Neural cell (in vitro differentiated cells): ENCODE measurements around the gene EFCC1. TPM values are rescaled to one million over a fixed set of nuclear protein-coding genes. Genes with fewer than 3 reads are reported as not detected.

ENCODE experiments used
- H2AFZ ChIP-seq: fragments of 200-600, 300-800 bp; sonication (generic), shearing (Covaris generic); 2 replicates; pipeline ENCODE4 v1.6.0; 2014; ENCODE audit warnings: low read depth, mild to moderate bottlenecking, antibody characterized with exemption, low read length, moderate library complexity
- H3F3A ChIP-seq: fragments of 200-600 bp; shearing (Covaris generic); 2 replicates; pipeline ENCODE4 v1.6.1; 2016; ENCODE audit warnings: mild to moderate bottlenecking, moderate library complexity, mixed read lengths, antibody characterized with exemption, low read length; ENCODE audit not compliant: insufficient read depth, poor library complexity, severe bottlenecking
- H3K27ac ChIP-seq: fragments of 200-600, 300-800 bp; sonication (generic), shearing (Covaris generic); 2 replicates; pipeline ENCODE4 v1.5.1; 2014; ENCODE audit warnings: mild to moderate bottlenecking, low read length, moderate library complexity
- H3K27me3 ChIP-seq: fragments of 300-800, 200-600 bp; sonication (generic), shearing (Covaris generic); 2 replicates; pipeline ENCODE4 v1.6.0; 2014; ENCODE audit warnings: mild to moderate bottlenecking, low read depth, low read length, moderate library complexity; ENCODE audit not compliant: insufficient read depth
- H3K36me3 ChIP-seq: fragments of 300-800, 200-600 bp; sonication (generic), shearing (Covaris generic); 2 replicates; pipeline ENCODE4 v1.5.1; 2014; ENCODE audit warnings: mild to moderate bottlenecking, antibody characterized with exemption, low read length, moderate library complexity; ENCODE audit not compliant: insufficient read depth
- H3K4me2 ChIP-seq: fragments of 300-800, 200-600 bp; sonication (generic), shearing (Covaris generic); 2 replicates; pipeline ENCODE4 v1.6.0; 2014; ENCODE audit warnings: mild to moderate bottlenecking, low read length
- H3K4me3 ChIP-seq: fragments of 300-800, 200-600 bp; sonication (generic), shearing (Covaris generic); 2 replicates; pipeline ENCODE4 v1.5.1; 2014; ENCODE audit warnings: mild to moderate bottlenecking, low read length, moderate library complexity
- H3K79me2 ChIP-seq: fragments of 200-600 bp; shearing (Covaris generic); replicated peaks from 2 replicates; pipeline ENCODE4 v1.6.0; 2014; ENCODE audit warnings: mild to moderate bottlenecking, low read length, moderate library complexity; ENCODE audit not compliant: insufficient read depth
- H3K9ac ChIP-seq: fragments of 300-800, 200-600 bp; sonication (generic), shearing (Covaris generic); 2 replicates; pipeline ENCODE4 v1.6.1; 2016; ENCODE audit warnings: mild to moderate bottlenecking, low read length, mixed read lengths
- H3K9me2 ChIP-seq: fragments of 200-600 bp; shearing (Covaris generic); 2 replicates; pipeline ENCODE4 v1.6.1; 2016; ENCODE audit warnings: mild to moderate bottlenecking, low read length, mixed read lengths; ENCODE audit not compliant: insufficient read depth
- H3K9me3 ChIP-seq: fragments of 200-600, 300-800 bp; sonication (generic), shearing (Covaris generic); 2 replicates; pipeline ENCODE4 v1.6.1; 2016; ENCODE audit warnings: mild to moderate bottlenecking, mixed run types, low read length, moderate library complexity, mixed read lengths
- H4K20me1 ChIP-seq: fragments of 200-600 bp; shearing (Covaris generic); 2 replicates; pipeline ENCODE4 v1.6.1; 2016; ENCODE audit warnings: mild to moderate bottlenecking, mixed run types; ENCODE audit not compliant: insufficient read depth
- EP300 ChIP-seq: fragments of 450-650 bp; conservative IDR thresholded peaks from 2 replicates; pipeline ENCODE4 v1.6.1; 2014; ENCODE audit warnings: antibody characterized with exemption, mild to moderate bottlenecking, moderate library complexity; ENCODE audit not compliant: poor library complexity, severe bottlenecking
- EZH2 ChIP-seq: fragments of 200-600, 300-800 bp; shearing (Covaris generic), sonication (generic); IDR thresholded peaks from 2 replicates; pipeline ENCODE4 v1.6.1; 2014; ENCODE audit warnings: antibody characterized with exemption, low read length, borderline replicate concordance, mild to moderate bottlenecking; ENCODE audit not compliant: insufficient read depth, poor library complexity, severe bottlenecking
- MXI1 ChIP-seq: fragments of 450-650 bp; conservative IDR thresholded peaks from 2 replicates; pipeline ENCODE4 v1.6.1; 2014; ENCODE audit warnings: antibody characterized with exemption, mild to moderate bottlenecking; ENCODE audit not compliant: poor library complexity, severe bottlenecking
- POLR2AphosphoS5 ChIP-seq: IDR thresholded peaks from 2 replicates; pipeline ENCODE4 v1.6.1; 2012
- RAD21 ChIP-seq: fragments of 450-650 bp; conservative IDR thresholded peaks from 2 replicates; pipeline ENCODE4 v1.6.1; 2014; ENCODE audit warnings: antibody characterized with exemption, mild to moderate bottlenecking, moderate library complexity
- SMC3 ChIP-seq: fragments of 450-650 bp; conservative IDR thresholded peaks from 2 replicates; pipeline ENCODE4 v1.6.1; 2014; ENCODE audit warnings: antibody characterized with exemption, mild to moderate bottlenecking, moderate library complexity; ENCODE audit not compliant: poor library complexity
- TAF1 ChIP-seq: IDR thresholded peaks from 2 replicates; pipeline ENCODE4 v1.6.1; 2012; ENCODE audit warnings: low read depth
- polyA plus RNA-seq: library from polyadenylated mRNA; depleted of rRNA; stranded (reverse); fragments of >200 nt; gene quantifications from 2 replicates; pipeline ENCODE4 v1.2.3, GENCODE V29; 2014
- TF ChIP-seq, protein P1 (sequence below): IDR thresholded peaks from 2 replicates; pipeline ENCODE4 v1.6.1; 2012; ENCODE audit warnings: borderline replicate concordance
- TF ChIP-seq, protein P2 (sequence below): fragments of 450-650 bp; IDR thresholded peaks from 2 replicates; pipeline ENCODE4 v1.5.1; 2014; ENCODE audit warnings: antibody characterized with exemption, mild to moderate bottlenecking, moderate library complexity; ENCODE audit not compliant: poor library complexity, severe bottlenecking

The EFCC1 gene
- polyA plus RNA-seq, 1 donor from 2014 or later: not detected

DNA sequence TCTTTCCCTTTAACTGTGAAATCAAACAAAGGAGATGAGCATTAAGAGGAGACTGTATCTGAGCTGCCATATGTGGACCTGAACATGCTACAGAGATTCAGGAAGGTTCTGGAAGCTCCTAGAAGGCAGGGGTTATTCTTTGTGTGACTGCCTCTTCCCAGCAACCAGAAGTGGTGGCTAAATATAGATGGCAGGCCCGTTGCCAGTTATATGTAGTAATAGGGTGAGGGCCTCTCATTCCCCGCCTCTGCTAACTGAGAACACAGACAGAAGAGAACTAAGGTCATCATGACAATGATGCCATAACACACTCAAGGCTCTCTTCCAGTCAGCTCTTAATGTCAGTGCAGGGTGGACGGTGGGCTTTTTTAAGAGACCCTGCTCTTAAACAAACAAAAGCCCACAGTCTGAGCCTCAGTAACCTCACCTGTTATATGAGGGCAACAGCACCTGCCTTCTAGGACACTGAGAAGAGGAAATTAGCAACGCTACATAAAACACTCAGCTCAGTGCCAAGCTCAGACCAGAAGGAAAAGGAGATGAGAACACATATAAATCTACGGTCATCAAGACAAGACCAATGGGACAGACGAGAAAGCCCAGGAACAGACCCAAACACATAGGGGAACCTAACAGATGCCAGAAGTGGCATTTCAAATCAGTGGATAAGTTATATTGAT, 29.5 kb upstream of the EFCC1 start:
- Histone ChIP-seq H3K27ac (no peak overlapping the region), H3F3A (no peaks in the 10 kb centered on the region)

DNA sequence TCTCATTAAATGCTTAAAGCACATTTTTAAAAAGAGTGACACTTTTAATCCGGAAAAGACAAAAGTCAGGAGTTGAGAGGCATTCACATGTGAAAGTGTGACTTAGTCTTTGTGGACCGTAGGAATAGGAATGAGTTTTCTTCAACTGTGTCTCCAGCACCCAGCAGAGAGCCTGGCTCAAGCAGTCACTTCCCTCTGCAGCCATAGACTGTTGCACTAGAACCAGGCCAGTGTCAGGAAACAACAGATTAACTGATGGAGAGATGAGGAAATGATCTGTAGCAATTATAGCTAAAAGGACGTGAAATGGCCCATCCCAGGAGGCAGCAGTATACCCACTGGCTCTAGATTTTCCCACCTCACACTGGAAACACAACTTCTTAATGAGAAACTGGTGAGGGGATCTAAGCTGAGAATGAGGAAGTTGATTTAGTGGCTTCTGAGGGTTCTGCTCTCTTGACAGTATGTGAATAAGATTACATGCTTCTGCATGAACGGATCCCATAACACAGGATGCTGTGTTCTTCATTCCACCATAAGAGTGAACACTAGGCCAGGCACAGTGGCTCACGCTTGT, 27.0 kb upstream of the EFCC1 start:
- TF ChIP-seq MXI1: no peak
- TF ChIP-seq, protein P1, sequence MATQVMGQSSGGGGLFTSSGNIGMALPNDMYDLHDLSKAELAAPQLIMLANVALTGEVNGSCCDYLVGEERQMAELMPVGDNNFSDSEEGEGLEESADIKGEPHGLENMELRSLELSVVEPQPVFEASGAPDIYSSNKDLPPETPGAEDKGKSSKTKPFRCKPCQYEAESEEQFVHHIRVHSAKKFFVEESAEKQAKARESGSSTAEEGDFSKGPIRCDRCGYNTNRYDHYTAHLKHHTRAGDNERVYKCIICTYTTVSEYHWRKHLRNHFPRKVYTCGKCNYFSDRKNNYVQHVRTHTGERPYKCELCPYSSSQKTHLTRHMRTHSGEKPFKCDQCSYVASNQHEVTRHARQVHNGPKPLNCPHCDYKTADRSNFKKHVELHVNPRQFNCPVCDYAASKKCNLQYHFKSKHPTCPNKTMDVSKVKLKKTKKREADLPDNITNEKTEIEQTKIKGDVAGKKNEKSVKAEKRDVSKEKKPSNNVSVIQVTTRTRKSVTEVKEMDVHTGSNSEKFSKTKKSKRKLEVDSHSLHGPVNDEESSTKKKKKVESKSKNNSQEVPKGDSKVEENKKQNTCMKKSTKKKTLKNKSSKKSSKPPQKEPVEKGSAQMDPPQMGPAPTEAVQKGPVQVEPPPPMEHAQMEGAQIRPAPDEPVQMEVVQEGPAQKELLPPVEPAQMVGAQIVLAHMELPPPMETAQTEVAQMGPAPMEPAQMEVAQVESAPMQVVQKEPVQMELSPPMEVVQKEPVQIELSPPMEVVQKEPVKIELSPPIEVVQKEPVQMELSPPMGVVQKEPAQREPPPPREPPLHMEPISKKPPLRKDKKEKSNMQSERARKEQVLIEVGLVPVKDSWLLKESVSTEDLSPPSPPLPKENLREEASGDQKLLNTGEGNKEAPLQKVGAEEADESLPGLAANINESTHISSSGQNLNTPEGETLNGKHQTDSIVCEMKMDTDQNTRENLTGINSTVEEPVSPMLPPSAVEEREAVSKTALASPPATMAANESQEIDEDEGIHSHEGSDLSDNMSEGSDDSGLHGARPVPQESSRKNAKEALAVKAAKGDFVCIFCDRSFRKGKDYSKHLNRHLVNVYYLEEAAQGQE: no peak
- TF ChIP-seq, protein P2, sequence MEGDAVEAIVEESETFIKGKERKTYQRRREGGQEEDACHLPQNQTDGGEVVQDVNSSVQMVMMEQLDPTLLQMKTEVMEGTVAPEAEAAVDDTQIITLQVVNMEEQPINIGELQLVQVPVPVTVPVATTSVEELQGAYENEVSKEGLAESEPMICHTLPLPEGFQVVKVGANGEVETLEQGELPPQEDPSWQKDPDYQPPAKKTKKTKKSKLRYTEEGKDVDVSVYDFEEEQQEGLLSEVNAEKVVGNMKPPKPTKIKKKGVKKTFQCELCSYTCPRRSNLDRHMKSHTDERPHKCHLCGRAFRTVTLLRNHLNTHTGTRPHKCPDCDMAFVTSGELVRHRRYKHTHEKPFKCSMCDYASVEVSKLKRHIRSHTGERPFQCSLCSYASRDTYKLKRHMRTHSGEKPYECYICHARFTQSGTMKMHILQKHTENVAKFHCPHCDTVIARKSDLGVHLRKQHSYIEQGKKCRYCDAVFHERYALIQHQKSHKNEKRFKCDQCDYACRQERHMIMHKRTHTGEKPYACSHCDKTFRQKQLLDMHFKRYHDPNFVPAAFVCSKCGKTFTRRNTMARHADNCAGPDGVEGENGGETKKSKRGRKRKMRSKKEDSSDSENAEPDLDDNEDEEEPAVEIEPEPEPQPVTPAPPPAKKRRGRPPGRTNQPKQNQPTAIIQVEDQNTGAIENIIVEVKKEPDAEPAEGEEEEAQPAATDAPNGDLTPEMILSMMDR: no peak
- TF ChIP-seq EP300: no peak
- no peak for TF ChIP-seq EZH2
- H3K4me2 ChIP-seq: no peak overlapping the region
- H3K9me3 ChIP-seq: no peaks in the 10 kb centered on the region
- H3K27me3 ChIP-seq: no peaks in the 10 kb centered on the region
- no peaks in the 10 kb centered on the region for H4K20me1 ChIP-seq
- H3K9ac ChIP-seq: no peak overlapping the region
- no peak overlapping the region for H3K4me3 ChIP-seq
- H3K27ac ChIP-seq: no peak overlapping the region
- no peaks in the 10 kb centered on the region for H3K79me2 ChIP-seq
- no peaks in the 10 kb centered on the region for H3K9me2 ChIP-seq
- no peak overlapping the region for H2AFZ ChIP-seq
- no peaks in the 10 kb centered on the region for H3K36me3 ChIP-seq
- no peaks in the 10 kb centered on the region for H3F3A ChIP-seq

More for the DNA sequence above, 29.5 kb upstream of the EFCC1 start:
- Histone ChIP-seq H3K9ac (no peak overlapping the region), H4K20me1 (no peaks in the 10 kb centered on the region), H3K4me3 (no peak overlapping the region), H3K27me3 (no peaks in the 10 kb centered on the region), H3K4me2 (no peak overlapping the region), H3K36me3 (no peaks in the 10 kb centered on the region), H2AFZ (no peak overlapping the region), H3K9me2 (no peaks in the 10 kb centered on the region), H3K9me3 (no peaks in the 10 kb centered on the region), H3K79me2 (no peaks in the 10 kb centered on the region)
- TF ChIP-seq, protein P2: no peak
- TF ChIP-seq POLR2AphosphoS5: no peak
- no peak for TF ChIP-seq EZH2
- no peak for TF ChIP-seq SMC3
- TF ChIP-seq MXI1: no peak
- TF ChIP-seq TAF1: no peak
- TF ChIP-seq, protein P1: no peak
- TF ChIP-seq RAD21: no peak
- no peak for TF ChIP-seq EP300
